PFSK-1 (cell line): ENCODE measurements around the gene WAC.

Source experiments
- POLR2AphosphoS5 ChIP-seq: IDR thresholded peaks from 2 replicates; pipeline ENCODE4 v1.6.1; 2012; ENCODE audit warnings: low read depth, mild to moderate bottlenecking, control low read depth, low read length, moderate library complexity
- SIN3A ChIP-seq: IDR thresholded peaks from 2 replicates; pipeline ENCODE4 v1.6.1; 2012; ENCODE audit warnings: mild to moderate bottlenecking, low read length, moderate library complexity, borderline replicate concordance; ENCODE audit not compliant: insufficient read depth
- TAF1 ChIP-seq: IDR thresholded peaks from 2 replicates; pipeline ENCODE4 v1.6.1; 2012; ENCODE audit warnings: low read length, control low read depth, borderline replicate concordance; ENCODE audit not compliant: insufficient read depth

DNA sequence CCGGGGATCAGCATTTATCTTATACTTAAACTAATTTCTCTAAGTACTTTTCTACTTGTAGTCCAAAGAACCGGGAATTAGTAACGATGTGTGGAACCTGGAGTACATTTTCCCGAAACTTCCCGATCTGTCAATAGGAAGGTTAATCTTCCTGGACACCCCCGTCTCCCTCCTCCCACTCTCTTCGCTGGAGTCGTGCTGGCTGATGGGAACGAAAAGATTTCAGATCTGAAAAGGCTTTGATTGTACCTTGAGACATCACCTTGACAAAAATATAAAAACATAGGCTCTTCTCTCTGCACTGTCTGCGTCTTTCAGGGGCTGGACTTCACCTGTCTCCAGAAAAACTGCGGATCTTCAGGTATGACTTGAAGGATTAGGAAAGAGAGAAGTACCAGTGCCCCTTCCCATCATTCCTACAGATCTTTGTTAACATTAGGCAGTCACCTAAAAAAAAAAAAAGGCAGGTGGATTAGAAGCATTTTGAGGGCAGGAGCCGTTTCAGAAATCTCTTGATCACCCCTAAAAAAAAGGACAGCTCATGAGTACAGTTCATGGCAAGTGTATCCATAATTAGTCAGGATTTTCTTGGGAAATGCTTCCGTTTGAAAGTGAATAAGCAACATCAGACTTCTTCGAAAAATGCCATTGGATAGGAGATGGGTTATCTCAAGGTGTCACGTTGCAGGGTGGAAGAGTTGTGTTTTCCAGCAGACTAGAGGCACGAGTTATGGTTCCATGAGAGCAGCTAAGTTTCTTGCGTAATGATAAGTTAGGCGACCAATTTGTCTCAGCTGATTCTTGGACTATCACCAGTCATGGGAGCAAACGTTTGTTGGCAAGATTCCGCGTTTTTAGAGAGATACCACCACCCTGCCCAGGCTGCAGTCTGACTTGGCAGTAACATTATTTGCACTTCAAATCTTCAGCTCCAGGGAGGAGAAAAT, 136.6 kb downstream of the WAC start:
- TF ChIP-seq POLR2AphosphoS5: no peak
- no peak for TF ChIP-seq TAF1
- no peak for TF ChIP-seq SIN3A
